Activated T-helper 1 cell treated with anti-CD3 and anti-CD28 coated beads, Interleukin-12 subunit alpha, Interleukin-12 subunit beta, Interleukin-2, Interleukin-4 antibody, amounts not matched to agents 30 ng/mL and 10 ng/mL and 1 ng/mL, durations not matched to agents 14 hours and 24 hours and 36 hours (primary cell): Measurements from ENCODE around the gene ZDHHC11B. TPM values are rescaled to one million over a fixed set of nuclear protein-coding genes. Genes with fewer than 3 reads are reported as not detected.
"Not testable (repeated sequence)": the region's sequence is repeated elsewhere in the genome, so short reads cannot be mapped to it uniquely, and the experiment has no call there.

Experiments
- DNase-seq: peaks from one replicate; pipeline ENCODE4 v3.0.0; 2021; ENCODE audit warnings: low spot score
- H3K27ac Mint-ChIP-seq: one replicate; pipeline ENCODE4 v1.8.0; 2021; ENCODE audit warnings: mild to moderate bottlenecking, mixed read lengths
- H3K27me3 Mint-ChIP-seq: one replicate; pipeline ENCODE4 v1.8.0; 2022; ENCODE audit warnings: mild to moderate bottlenecking, moderate library complexity, mixed read lengths; ENCODE audit not compliant: insufficient read depth
- H3K36me3 Mint-ChIP-seq: one replicate; pipeline ENCODE4 v1.8.0; 2021; ENCODE audit warnings: low read depth, mixed read lengths
- H3K4me1 Mint-ChIP-seq: one replicate; pipeline ENCODE4 v1.8.0; 2021; ENCODE audit warnings: low read depth, mixed read lengths
- H3K4me3 Mint-ChIP-seq: one replicate; pipeline ENCODE4 v1.8.0; 2021; ENCODE audit warnings: mild to moderate bottlenecking, moderate library complexity, mixed read lengths
- H3K9me3 Mint-ChIP-seq: one replicate; pipeline ENCODE4 v1.8.0; 2021; ENCODE audit warnings: mixed read lengths
- intact Hi-C: fragments of 100-400 bp; cut with micrococcal nuclease; formaldehyde crosslinking; loops from one replicate; pipeline ENCODE4 v1.15.1; 2024
- total RNA-seq: library from RNA; stranded (reverse); gene quantifications from 2 replicates; pipeline ENCODE4 v1.2.3, GENCODE V29; 2022

Gene ZDHHC11B
- total RNA-seq, 1 donor from 2014 or later = not detected

DNA sequence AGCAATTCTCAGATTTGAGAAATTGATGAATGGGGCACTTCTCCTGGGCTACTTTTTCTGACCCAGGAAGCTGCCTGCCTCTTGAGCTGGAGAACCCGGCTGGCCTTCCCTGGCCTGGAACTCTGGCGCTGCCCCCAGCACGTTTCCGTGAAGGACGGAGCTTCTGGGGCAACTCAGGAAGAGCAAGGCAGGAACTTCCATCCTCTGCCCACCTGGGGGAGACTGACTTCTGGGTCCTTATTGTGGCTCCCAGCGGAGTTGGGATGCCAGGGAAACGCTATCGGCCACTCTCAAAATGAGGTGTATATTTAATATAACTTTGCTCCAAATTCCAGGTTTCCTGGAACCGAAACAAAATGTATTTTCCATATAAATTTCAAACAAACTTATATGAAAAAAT, 57.4 kb downstream of the ZDHHC11B start:
- H3K4me1 Mint-ChIP-seq, H3K9me3 Mint-ChIP-seq, H3K27ac Mint-ChIP-seq, H3K27me3 Mint-ChIP-seq, DNase-seq, intact Hi-C loops, H3K36me3 Mint-ChIP-seq, H3K4me3 Mint-ChIP-seq: not testable (repeated sequence)

DNA sequence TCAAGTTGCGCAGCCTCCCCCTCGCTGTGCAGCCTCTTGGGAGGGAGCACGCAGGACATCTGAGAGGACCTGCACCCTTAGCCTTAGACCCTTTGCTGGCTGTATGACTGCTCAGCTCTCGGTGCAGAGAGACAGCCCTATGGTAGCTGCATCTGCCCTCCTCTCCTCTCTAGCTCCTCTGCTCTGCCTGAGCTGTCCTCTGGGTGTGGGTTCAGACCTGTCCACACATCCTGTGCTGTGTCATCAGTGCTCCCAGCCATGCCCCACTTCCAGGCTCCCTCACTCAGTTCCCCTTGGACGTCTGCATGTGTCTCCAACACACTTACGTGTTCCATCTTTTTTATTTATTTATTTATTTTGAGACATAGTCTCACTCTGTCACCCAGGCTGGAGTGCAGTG, 60.7 kb downstream of the ZDHHC11B start:
- intact Hi-C loops, H3K36me3 Mint-ChIP-seq, H3K27ac Mint-ChIP-seq, H3K4me1 Mint-ChIP-seq, H3K4me3 Mint-ChIP-seq, DNase-seq: not testable (repeated sequence)
- Mint-ChIP-seq H3K27me3 (peaks cover 11% of the 10 kb centered on the region), H3K9me3 (peaks cover 13% of the 10 kb centered on the region)

DNA sequence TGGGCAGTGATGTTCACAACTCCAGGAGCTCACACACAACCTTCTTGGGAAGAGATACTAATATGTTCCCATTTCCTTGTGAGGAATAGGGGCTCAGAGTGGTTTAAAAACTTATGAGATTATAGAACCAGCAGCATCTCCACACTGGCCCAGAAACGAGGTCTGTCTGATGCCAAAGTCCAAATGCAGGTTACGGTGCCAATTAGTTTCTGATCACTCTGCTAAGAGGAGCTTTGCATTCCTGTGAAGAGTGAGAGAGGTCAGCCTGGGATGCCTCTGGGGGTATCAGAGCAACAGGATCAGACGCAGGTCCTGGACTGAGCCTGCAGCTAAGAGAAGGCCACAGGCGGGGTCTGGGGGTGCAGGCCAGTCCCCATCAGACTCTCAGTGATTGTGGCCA, 61.2 kb downstream of the ZDHHC11B start:
- intact Hi-C loops, H3K27ac Mint-ChIP-seq, DNase-seq, H3K4me3 Mint-ChIP-seq, H3K36me3 Mint-ChIP-seq, H3K4me1 Mint-ChIP-seq: not testable (repeated sequence)
- H3K9me3 Mint-ChIP-seq = peaks cover 16% of the 10 kb centered on the region
- peaks cover 11% of the 10 kb centered on the region for H3K27me3 Mint-ChIP-seq

DNA sequence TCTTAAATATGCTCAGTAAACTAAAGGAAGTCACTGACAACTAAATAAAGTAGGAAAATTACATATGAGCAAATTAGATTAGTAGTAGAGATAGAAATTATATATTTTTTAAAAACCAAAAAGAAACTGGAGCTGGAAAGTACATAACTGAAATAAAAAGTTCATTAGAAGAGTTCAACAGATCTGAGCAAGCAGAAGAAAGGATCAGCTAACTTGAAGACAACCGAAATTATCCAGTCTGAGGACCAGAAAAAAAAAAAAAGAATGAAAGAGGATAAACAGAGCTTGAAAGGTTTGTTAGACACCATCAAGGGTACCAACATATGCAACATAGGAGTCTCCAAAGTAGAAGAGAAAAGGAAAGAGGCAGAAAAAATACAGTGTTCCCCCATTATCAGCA, 65.2 kb downstream of the ZDHHC11B start:
- H3K9me3 Mint-ChIP-seq = peaks cover 16% of the 10 kb centered on the region
- H3K27ac Mint-ChIP-seq, H3K4me1 Mint-ChIP-seq, DNase-seq, H3K27me3 Mint-ChIP-seq, H3K4me3 Mint-ChIP-seq, H3K36me3 Mint-ChIP-seq, intact Hi-C loops: not testable (repeated sequence)

DNA sequence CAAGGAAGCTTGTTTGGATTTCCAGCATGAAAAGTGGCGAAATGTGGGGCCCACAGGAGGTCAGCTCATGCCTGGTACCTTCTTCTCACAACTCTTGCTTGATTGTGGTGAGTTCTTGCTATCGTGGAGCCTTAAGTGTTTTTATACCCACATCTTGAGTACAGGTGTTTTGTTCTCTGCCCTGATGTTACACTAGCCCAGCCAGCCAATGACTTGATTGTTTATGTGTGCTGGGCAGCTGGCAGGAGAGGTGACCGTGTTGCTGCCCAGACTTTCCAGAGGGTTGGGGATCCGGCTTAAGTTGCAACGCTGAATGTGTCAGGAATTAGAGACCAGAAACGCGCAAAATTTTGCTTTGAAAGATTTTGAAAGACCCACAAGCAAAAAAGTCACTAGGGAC, 67.4 kb downstream of the ZDHHC11B start:
- Mint-ChIP-seq H3K9me3 (peaks cover 16% of the 10 kb centered on the region), H3K36me3 (peaks cover 1% of the 10 kb centered on the region), H3K27me3 (peaks cover 9% of the 10 kb centered on the region), H3K4me3 (no peak overlapping the region), H3K27ac (no peak overlapping the region), H3K4me1 (no peaks in the 10 kb centered on the region)
- intact Hi-C loops = no loop called here
- no peak for DNase-seq

GRCh38 chr5:716740-717139, 67.8 kb downstream of the ZDHHC11B start:
- H3K4me3 Mint-ChIP-seq, H3K27ac Mint-ChIP-seq, DNase-seq, intact Hi-C loops, H3K27me3 Mint-ChIP-seq, H3K36me3 Mint-ChIP-seq, H3K4me1 Mint-ChIP-seq: not testable (repeated sequence)
- peaks cover 17% of the 10 kb centered on the region for H3K9me3 Mint-ChIP-seq

GRCh38 chr5:715636-716035, 68.9 kb downstream of the ZDHHC11B start:
- not testable (repeated sequence) for H3K4me1 Mint-ChIP-seq, H3K4me3 Mint-ChIP-seq

GRCh38 chr5:714215-715118, 70.1 kb downstream of the ZDHHC11B start:
- H3K4me1 Mint-ChIP-seq, H3K27ac Mint-ChIP-seq, H3K27me3 Mint-ChIP-seq, DNase-seq, intact Hi-C loops, H3K4me3 Mint-ChIP-seq, H3K36me3 Mint-ChIP-seq: not testable (repeated sequence)
- H3K9me3 Mint-ChIP-seq = peaks cover 20% of the 10 kb centered on the region

More at GRCh38 chr5:715636-716035, 68.9 kb downstream of the ZDHHC11B start:
- peaks cover 22% of the 10 kb centered on the region for H3K9me3 Mint-ChIP-seq
- H3K36me3 Mint-ChIP-seq, DNase-seq, H3K27ac Mint-ChIP-seq, intact Hi-C loops: not testable (repeated sequence)
- peaks cover 10% of the 10 kb centered on the region for H3K27me3 Mint-ChIP-seq

DNA sequence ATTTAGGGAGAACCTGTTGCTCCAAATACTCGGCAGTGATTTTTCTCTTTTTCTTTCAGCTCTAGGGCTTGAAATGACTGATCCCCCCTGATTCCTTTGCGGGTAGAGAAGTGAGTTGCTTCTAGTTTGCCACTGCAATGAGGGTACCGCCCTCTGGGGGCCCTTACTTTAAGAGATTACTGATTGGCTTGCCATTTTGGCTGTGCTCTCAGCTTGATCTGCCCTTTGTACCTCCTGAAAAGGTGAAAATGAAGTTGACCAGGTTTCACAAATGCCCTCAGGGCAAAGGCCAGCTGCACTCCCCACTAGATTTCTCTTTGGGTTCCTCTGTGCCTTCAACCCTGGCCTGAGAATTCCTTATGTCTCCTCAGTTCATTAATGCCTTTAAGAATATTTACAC, 70.8 kb downstream of the ZDHHC11B start:
- H3K4me1 Mint-ChIP-seq, H3K4me3 Mint-ChIP-seq: not testable (repeated sequence)

DNA sequence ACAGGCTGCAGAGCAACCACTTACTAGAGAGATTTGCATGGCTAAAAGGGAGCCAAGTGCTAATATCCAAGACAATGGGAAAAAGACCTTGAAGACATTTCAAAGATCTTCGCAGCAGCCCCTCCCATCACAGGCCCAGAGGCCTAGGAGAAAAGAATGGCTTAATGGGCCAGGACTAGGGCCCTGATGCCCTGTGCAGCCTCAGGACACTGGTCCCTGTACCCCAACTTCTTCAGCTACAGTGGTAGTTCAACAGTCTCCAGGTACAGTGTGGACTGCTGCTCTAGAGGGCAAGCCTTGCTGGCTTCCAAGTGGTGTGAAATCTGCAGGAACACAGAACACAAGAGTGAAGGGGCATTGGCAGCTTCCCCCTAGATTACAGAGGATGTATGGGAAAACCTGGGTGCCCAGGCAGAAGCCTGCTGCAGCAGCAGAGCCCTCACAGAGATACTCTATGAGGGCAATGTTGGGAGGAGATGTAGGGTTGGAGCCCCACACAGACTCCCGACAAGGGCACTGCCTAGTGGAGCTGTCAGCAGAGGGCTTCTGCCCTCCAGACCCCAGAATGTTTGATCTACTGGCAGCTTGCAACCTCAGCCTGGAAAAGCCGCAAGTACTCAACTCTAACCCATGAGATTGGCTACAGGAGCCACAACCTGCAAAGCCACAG, 75.5 kb downstream of the ZDHHC11B start:
- H3K27me3 Mint-ChIP-seq, H3K4me3 Mint-ChIP-seq, H3K27ac Mint-ChIP-seq, DNase-seq, intact Hi-C loops, H3K36me3 Mint-ChIP-seq, H3K4me1 Mint-ChIP-seq: not testable (repeated sequence)
- H3K9me3 Mint-ChIP-seq = peaks cover 12% of the 10 kb centered on the region

More for the DNA sequence above, 70.8 kb downstream of the ZDHHC11B start:
- H3K27ac Mint-ChIP-seq, H3K27me3 Mint-ChIP-seq, intact Hi-C loops, DNase-seq, H3K36me3 Mint-ChIP-seq: not testable (repeated sequence)
- H3K9me3 Mint-ChIP-seq = peaks cover 13% of the 10 kb centered on the region

DNA sequence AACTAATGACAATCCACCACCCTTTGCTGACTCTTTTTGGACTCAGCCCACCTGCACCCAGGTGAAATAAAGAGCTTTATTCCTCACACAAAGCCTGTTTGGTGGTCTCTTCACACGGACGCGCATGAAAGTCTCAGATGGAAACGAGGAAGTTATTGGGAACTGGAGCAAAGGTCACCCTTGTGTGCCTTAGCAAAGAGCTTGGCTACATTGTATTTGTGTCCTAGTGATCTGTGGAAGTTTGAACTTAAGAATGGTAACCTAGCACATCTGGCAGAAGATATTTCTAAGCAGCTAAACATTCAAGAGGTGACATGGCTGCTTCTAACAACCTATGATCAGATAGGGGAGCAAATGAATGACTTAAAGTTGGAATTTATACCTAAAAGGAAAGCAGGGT, 76.2 kb downstream of the ZDHHC11B start:
- peaks cover 12% of the 10 kb centered on the region for H3K9me3 Mint-ChIP-seq
- H3K4me1 Mint-ChIP-seq, H3K4me3 Mint-ChIP-seq, DNase-seq, intact Hi-C loops, H3K36me3 Mint-ChIP-seq, H3K27ac Mint-ChIP-seq, H3K27me3 Mint-ChIP-seq: not testable (repeated sequence)

DNA sequence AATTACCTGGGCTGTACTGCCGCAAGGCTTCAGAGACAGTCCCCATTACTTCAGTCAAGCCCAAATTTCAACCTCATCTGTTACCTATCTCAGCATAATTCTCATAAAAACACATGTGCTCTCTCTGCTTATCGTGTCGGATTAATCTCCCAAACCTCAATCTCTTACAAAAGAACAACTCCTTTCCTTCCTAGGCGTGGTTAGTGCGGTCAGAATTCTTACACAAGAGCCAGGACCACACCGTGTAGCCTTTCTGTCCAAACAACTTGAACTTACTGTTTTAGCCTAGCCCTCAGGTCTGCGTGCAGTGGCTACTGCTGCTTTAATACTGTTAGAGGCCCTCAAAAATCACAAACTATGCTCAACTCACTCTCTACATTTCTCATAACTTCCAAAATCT, 78.4 kb downstream of the ZDHHC11B start:
- DNase-seq, H3K9me3 Mint-ChIP-seq, H3K4me1 Mint-ChIP-seq, H3K36me3 Mint-ChIP-seq, H3K27ac Mint-ChIP-seq, intact Hi-C loops, H3K4me3 Mint-ChIP-seq: not testable (repeated sequence)
- H3K27me3 Mint-ChIP-seq = peaks cover 13% of the 10 kb centered on the region
